ENCODE measurements around the gene UTP18.

DNA sequence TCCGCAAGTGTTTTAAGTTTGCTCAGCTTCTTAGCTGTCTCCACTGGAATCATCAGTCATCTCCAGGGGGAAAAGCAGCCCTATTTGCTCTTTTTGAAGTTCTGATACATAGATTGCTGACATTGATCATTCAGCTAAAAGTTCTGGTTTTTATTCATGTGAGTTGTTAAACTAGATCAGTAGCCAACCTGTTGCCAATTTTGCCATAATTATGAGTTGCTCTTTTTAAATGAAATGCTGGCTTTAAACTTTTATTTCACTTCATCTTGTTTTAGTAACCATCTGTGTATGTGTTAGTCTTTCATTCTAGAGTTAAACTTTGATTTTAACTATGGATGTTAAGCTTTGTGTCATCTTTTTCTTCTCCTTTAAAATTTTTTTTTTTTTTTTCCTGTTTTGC lies 12.5 kb downstream of the UTP18 start:
- TF ChIP-seq, protein P1, sequence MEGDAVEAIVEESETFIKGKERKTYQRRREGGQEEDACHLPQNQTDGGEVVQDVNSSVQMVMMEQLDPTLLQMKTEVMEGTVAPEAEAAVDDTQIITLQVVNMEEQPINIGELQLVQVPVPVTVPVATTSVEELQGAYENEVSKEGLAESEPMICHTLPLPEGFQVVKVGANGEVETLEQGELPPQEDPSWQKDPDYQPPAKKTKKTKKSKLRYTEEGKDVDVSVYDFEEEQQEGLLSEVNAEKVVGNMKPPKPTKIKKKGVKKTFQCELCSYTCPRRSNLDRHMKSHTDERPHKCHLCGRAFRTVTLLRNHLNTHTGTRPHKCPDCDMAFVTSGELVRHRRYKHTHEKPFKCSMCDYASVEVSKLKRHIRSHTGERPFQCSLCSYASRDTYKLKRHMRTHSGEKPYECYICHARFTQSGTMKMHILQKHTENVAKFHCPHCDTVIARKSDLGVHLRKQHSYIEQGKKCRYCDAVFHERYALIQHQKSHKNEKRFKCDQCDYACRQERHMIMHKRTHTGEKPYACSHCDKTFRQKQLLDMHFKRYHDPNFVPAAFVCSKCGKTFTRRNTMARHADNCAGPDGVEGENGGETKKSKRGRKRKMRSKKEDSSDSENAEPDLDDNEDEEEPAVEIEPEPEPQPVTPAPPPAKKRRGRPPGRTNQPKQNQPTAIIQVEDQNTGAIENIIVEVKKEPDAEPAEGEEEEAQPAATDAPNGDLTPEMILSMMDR (IDR thresholded peaks at IDR 0.05) = no peak
- TF ChIP-seq EP300 (IDR thresholded peaks at IDR 0.05) (no peak), POLR2A (IDR thresholded peaks at IDR 0.05) (no peak), POLR2AphosphoS5 (IDR thresholded peaks at IDR 0.05) (no peak)
